ENCODE data around the gene PARP4.
"Not testable (repeated sequence)": the region's sequence is repeated elsewhere in the genome, so short reads cannot be mapped to it uniquely, and the experiment has no call there.

The PARP4 gene

DNA sequence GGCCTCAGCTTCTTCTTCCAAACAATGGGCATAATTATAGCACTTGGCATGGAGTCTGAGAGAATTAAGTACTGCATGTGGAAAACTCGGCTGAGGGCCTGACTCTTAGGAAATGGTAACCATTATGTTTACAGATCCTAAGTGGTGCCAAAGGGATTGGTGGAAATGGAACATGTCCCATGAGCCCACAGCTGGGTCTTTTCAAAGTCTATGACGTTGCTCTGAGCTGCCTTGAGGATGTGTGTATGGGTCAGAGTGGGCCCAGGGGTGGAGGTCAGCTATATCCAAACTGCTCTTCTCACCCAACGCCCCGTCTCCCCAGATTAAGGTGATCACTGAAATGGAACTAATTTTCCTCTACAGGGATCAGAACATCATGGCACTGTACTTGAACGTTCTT, 40.4 kb downstream of the PARP4 start:
- H3K9me3 ChIP-seq (ENCODE audit: insufficient read depth, low read depth, low read length); H3K4me1 ChIP-seq (ENCODE audit: insufficient read depth, low read length); H3K27me3 ChIP-seq (ENCODE audit: insufficient read depth, low read length); H3K9ac ChIP-seq (ENCODE audit: low read depth, low read length); H3K4me3 ChIP-seq (ENCODE audit: low read length); H3K27ac ChIP-seq (ENCODE audit: low read length): not testable (repeated sequence)
- peaks cover 84% of the 10 kb centered on the region for H3K36me3 ChIP-seq (ENCODE audit: insufficient read depth, low read depth, low read length)

DNA sequence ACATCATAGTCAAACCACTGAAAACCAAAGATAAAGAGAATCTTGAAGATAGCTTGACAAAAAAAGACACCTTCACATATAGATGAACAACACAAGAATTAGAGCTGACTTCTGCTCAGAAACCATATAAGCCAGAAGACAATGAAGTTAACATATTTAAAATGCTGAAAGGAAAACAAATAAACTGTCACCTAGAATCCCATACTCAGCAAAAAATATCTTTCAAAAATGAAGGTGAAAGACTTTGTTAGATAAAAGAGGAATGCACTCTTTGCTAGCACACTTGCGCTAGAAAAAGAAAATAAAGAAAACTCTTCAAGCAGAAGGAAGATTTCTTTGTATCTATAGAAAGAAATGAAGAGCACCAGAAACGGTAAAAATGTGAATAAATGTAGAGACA, 49.5 kb downstream of the PARP4 start:
- Histone ChIP-seq H3K9ac (ENCODE audit: low read depth, low read length) (no peak overlapping the region), H3K36me3 (ENCODE audit: insufficient read depth, low read depth, low read length) (peaks cover 24% of the 10 kb centered on the region), H3K4me3 (ENCODE audit: low read length) (no peak overlapping the region), H3K27ac (ENCODE audit: low read length) (no peak overlapping the region), H3K9me3 (ENCODE audit: insufficient read depth, low read depth, low read length) (no peaks in the 10 kb centered on the region), H3K27me3 (ENCODE audit: insufficient read depth, low read length) (no peaks in the 10 kb centered on the region), H3K4me1 (ENCODE audit: insufficient read depth, low read length) (no peaks in the 10 kb centered on the region; the same call in 1 of the 2 replicates)

DNA sequence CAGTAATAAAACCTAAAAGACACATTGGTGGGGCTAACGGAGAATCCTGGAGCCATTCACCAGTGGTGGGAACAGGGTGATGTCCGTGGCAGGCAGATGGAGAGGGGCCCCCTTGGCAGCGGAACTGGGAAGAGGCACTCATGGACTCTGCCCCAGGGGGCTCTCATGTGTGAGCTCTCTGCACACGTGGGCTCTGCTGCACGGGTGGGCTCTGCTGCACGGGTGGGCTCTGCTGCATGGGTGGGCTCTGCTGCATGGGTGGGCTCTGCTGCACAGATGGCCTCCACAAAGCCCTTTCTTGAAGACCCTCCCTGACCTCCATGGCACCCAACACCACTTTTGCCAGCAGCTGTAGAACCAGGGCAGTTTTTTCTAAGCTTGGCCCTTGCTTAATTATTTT, 52.3 kb downstream of the PARP4 start:
- Histone ChIP-seq H3K9ac (ENCODE audit: low read depth, low read length) (no peak overlapping the region), H3K9me3 (ENCODE audit: insufficient read depth, low read depth, low read length) (no peaks in the 10 kb centered on the region), H3K27ac (ENCODE audit: low read length) (no peak overlapping the region), H3K4me1 (ENCODE audit: insufficient read depth, low read length) (no peaks in the 10 kb centered on the region; the same call in 1 of the 2 replicates), H3K4me3 (ENCODE audit: low read length) (no peak overlapping the region), H3K36me3 (ENCODE audit: insufficient read depth, low read depth, low read length) (peaks cover 29% of the 10 kb centered on the region), H3K27me3 (ENCODE audit: insufficient read depth, low read length) (no peaks in the 10 kb centered on the region)

- no peaks in the 10 kb centered on the region for H3K9me3 ChIP-seq (ENCODE audit: insufficient read depth, low read depth, low read length)
- H3K27ac ChIP-seq (ENCODE audit: low read length) = no peak overlapping the region
- no peaks in the 10 kb centered on the region for H3K27me3 ChIP-seq (ENCODE audit: insufficient read depth, low read length)
- H3K36me3 ChIP-seq (ENCODE audit: insufficient read depth, low read depth, low read length) = peaks cover 34% of the 10 kb centered on the region
- no peak overlapping the region for H3K9ac ChIP-seq (ENCODE audit: low read depth, low read length)
- no peaks in the 10 kb centered on the region; the same call in 1 of the 2 replicates for H3K4me1 ChIP-seq (ENCODE audit: insufficient read depth, low read length)
- no peak overlapping the region for H3K4me3 ChIP-seq (ENCODE audit: low read length)
Measured at GRCh38 chr13:24459726-24460125, 52.9 kb downstream of the PARP4 start.

DNA sequence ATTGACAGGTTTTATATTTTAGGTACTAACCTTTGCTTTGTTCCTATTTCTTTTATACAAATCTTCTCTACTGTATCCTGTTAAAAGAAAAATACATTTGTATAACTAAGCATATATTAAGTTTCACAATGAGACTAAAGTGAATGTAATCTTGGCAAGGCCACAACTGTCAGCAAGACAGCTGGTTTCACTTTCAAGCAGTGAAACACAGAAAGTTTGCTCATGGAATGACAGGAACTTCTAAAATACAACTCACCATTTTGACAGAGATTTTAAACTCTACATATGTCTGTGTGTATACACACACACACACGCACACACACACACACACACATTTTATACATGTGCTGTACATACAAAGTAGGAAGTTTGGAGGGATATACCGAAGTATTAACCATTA, 53.3 kb downstream of the PARP4 start:
- H3K27me3 ChIP-seq (ENCODE audit: insufficient read depth, low read length) = no peaks in the 10 kb centered on the region
- peaks cover 39% of the 10 kb centered on the region for H3K36me3 ChIP-seq (ENCODE audit: insufficient read depth, low read depth, low read length)
- H3K4me1 ChIP-seq (ENCODE audit: insufficient read depth, low read length) = no peaks in the 10 kb centered on the region; the same call in 1 of the 2 replicates
- no peak overlapping the region for H3K9ac ChIP-seq (ENCODE audit: low read depth, low read length)
- H3K27ac ChIP-seq (ENCODE audit: low read length) = no peak overlapping the region
- H3K4me3 ChIP-seq (ENCODE audit: low read length) = no peak overlapping the region
- H3K9me3 ChIP-seq (ENCODE audit: insufficient read depth, low read depth, low read length) = no peaks in the 10 kb centered on the region

- Histone ChIP-seq H3K9ac (ENCODE audit: low read depth, low read length) (no peak overlapping the region), H3K36me3 (ENCODE audit: insufficient read depth, low read depth, low read length) (peaks cover 42% of the 10 kb centered on the region), H3K4me1 (ENCODE audit: insufficient read depth, low read length) (no peaks in the 10 kb centered on the region; the same call in 1 of the 2 replicates), H3K9me3 (ENCODE audit: insufficient read depth, low read depth, low read length) (no peaks in the 10 kb centered on the region), H3K27me3 (ENCODE audit: insufficient read depth, low read length) (no peaks in the 10 kb centered on the region), H3K27ac (ENCODE audit: low read length) (no peak overlapping the region), H3K4me3 (ENCODE audit: low read length) (no peak overlapping the region)
Measured at GRCh38 chr13:24458736-24459135, 53.8 kb downstream of the PARP4 start.

- no peaks in the 10 kb centered on the region; the same call in 1 of the 2 replicates for H3K4me1 ChIP-seq (ENCODE audit: insufficient read depth, low read length)
- H3K4me3 ChIP-seq (ENCODE audit: low read length) = no peak overlapping the region
- H3K27ac ChIP-seq (ENCODE audit: low read length) = no peak overlapping the region
- no peaks in the 10 kb centered on the region for H3K27me3 ChIP-seq (ENCODE audit: insufficient read depth, low read length)
- H3K9me3 ChIP-seq (ENCODE audit: insufficient read depth, low read depth, low read length) = no peaks in the 10 kb centered on the region
- H3K9ac ChIP-seq (ENCODE audit: low read depth, low read length) = no peak overlapping the region
- H3K36me3 ChIP-seq (ENCODE audit: insufficient read depth, low read depth, low read length) = peaks cover 60% of the 10 kb centered on the region
Measured at GRCh38 chr13:24456396-24456795, 56.2 kb downstream of the PARP4 start.

DNA sequence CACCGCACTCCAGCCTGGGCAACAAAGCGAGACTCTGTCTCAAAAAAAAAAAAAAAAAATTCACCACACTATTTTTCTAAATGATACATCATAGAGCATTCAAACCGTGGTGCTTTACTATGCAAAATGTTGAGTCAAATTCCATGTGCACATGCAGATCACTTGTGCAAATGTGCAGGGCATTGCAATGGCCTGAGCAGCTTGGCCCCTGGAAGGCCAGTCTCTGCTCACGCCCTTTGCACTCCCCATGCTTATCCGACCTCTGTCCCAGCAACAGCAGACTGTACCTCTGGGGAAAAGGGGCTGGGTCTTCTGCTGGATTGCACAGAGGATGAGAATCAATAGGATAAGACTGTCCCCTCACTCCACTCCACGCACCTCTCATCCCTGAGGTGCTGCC, 58.5 kb downstream of the PARP4 start:
- H3K36me3 ChIP-seq (ENCODE audit: insufficient read depth, low read depth, low read length) = peaks cover 62% of the 10 kb centered on the region
- H3K4me3 ChIP-seq (ENCODE audit: low read length) = no peak overlapping the region
- H3K9me3 ChIP-seq (ENCODE audit: insufficient read depth, low read depth, low read length) = no peaks in the 10 kb centered on the region
- H3K4me1 ChIP-seq (ENCODE audit: insufficient read depth, low read length) = no peaks in the 10 kb centered on the region; the same call in 1 of the 2 replicates
- no peaks in the 10 kb centered on the region for H3K27me3 ChIP-seq (ENCODE audit: insufficient read depth, low read length)
- H3K27ac ChIP-seq (ENCODE audit: low read length) = no peak overlapping the region
- H3K9ac ChIP-seq (ENCODE audit: low read depth, low read length) = no peak overlapping the region

DNA sequence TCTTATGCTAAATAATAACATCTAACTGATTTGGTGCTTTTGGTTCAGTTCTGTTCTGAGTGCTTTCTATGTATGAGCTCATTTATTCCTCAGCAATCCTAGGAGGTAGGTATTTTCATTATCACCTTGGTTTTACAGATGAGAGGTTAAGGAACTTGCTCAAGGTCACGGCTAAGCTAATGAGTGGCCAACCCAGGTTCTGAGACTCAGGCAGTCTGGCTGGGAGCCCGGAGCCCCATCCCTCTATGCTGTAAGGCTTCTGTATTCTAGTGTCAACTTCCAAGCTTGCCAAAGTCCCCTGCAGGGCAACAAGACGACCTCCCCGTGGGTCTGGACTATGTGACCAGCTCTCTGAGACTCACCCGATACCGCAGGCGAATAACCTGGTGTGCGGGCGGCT, 60.5 kb downstream of the PARP4 start:
- H3K27ac ChIP-seq (ENCODE audit: low read length) = no peak overlapping the region
- peaks cover 52% of the 10 kb centered on the region for H3K36me3 ChIP-seq (ENCODE audit: insufficient read depth, low read depth, low read length)
- H3K4me3 ChIP-seq (ENCODE audit: low read length) = no peak overlapping the region
- H3K9ac ChIP-seq (ENCODE audit: low read depth, low read length) = no peak overlapping the region
- no peaks in the 10 kb centered on the region for H3K9me3 ChIP-seq (ENCODE audit: insufficient read depth, low read depth, low read length)
- H3K27me3 ChIP-seq (ENCODE audit: insufficient read depth, low read length) = no peaks in the 10 kb centered on the region
- no peaks in the 10 kb centered on the region for H3K4me1 ChIP-seq (ENCODE audit: insufficient read depth, low read length)

DNA sequence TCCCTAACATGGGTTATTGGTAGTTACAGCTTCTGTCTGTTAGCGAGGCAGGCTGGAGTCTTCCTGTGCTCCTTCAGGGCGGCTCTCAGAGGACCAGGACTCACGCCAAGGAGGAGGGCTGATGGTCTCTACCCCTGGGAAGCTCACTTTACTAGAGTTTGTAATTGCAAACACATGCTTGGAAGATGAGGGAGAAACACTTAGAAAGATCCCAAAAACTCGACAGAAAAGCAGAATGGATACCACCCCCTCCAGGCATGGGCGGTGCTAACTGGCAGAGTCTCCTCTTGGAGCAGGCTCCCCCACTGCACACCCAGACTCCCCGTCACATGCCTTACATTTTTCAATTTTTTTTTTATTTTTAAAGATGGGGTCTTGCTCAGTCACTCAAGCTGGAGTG, 62.0 kb downstream of the PARP4 start:
- Histone ChIP-seq H3K27me3 (ENCODE audit: insufficient read depth, low read length) (no peaks in the 10 kb centered on the region), H3K36me3 (ENCODE audit: insufficient read depth, low read depth, low read length) (peaks cover 52% of the 10 kb centered on the region), H3K4me3 (ENCODE audit: low read length) (no peak overlapping the region), H3K9me3 (ENCODE audit: insufficient read depth, low read depth, low read length) (no peaks in the 10 kb centered on the region), H3K27ac (ENCODE audit: low read length) (no peak overlapping the region), H3K9ac (ENCODE audit: low read depth, low read length) (no peak overlapping the region), H3K4me1 (ENCODE audit: insufficient read depth, low read length) (peaks cover 2% of the 10 kb centered on the region; the same call in 1 of the 2 replicates)

DNA sequence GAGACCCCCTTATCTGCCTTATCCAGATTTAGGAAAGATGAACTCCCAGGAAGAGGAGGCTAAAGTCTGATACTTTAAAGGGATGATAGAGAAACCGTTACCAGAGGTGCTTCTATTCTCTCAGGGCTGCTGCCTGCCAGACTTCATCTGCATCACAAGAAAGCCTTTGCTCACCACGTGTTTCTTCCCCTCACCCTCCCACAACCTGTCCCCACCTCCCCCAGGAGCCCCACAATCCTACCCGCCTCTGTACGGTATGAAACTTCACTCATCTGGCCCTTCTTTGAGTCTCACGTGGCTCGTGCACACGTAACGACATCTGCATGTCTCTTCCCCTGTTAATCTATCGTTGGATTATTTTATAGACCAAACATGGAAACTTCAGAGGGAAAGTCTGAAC, 67.7 kb downstream of the PARP4 start:
- H3K4me3 ChIP-seq (ENCODE audit: low read length) = peak overlapping the region; percentile 35; the same call in 1 of the 2 replicates
- H3K9me3 ChIP-seq (ENCODE audit: insufficient read depth, low read depth, low read length); H3K27ac ChIP-seq (ENCODE audit: low read length); H3K27me3 ChIP-seq (ENCODE audit: insufficient read depth, low read length); H3K9ac ChIP-seq (ENCODE audit: low read depth, low read length): not testable (repeated sequence)
- H3K4me1 ChIP-seq (ENCODE audit: insufficient read depth, low read length) = peaks cover 13% of the 10 kb centered on the region; the same call in 1 of the 2 replicates
- H3K36me3 ChIP-seq (ENCODE audit: insufficient read depth, low read depth, low read length) = peaks cover 32% of the 10 kb centered on the region

DNA sequence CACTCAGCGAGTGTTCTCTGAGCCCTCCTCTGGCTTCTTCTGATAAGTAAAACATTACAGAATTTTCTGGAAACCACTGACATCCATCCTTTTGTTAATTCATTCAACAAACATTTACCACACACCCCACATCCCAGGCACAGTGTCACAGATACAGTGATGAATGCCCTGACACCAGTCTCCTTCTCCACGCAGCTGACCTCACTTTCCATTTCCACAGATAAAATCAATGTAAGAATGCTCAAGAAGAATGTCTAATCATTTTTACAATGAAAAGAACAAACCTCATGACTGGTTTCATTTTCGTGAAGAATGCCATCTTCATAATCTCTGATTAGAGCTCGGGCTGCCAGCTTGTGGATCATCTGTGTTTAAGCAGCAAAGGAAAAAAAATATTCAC, 69.2 kb downstream of the PARP4 start:
- Histone ChIP-seq H3K4me1 (ENCODE audit: insufficient read depth, low read length) (peaks cover 13% of the 10 kb centered on the region; the same call in 1 of the 2 replicates), H3K36me3 (ENCODE audit: insufficient read depth, low read depth, low read length) (peaks cover 37% of the 10 kb centered on the region), H3K27ac (ENCODE audit: low read length) (no peak overlapping the region), H3K27me3 (ENCODE audit: insufficient read depth, low read length) (no peaks in the 10 kb centered on the region), H3K4me3 (ENCODE audit: low read length) (no peak overlapping the region), H3K9ac (ENCODE audit: low read depth, low read length) (no peak overlapping the region), H3K9me3 (ENCODE audit: insufficient read depth, low read depth, low read length) (no peaks in the 10 kb centered on the region; the same call in 1 of the 2 replicates)
